GM23248 (cell line): ENCODE measurements around the gene TAS2R42.

ENCODE experiments used
- EZH2 ChIP-seq: fragments of 200-600 bp; sonication (generic); IDR thresholded peaks from 2 replicates; pipeline ENCODE4 v1.6.1; 2018; ENCODE audit warnings: antibody characterized with exemption, mild to moderate bottlenecking; ENCODE audit not compliant: insufficient read depth, poor library complexity, severe bottlenecking
- EZH2phosphoT487 ChIP-seq: fragments of 200-600 bp; sonication (generic); IDR thresholded peaks from 2 replicates; pipeline ENCODE4 v1.6.1; 2018; ENCODE audit warnings: antibody characterized with exemption, moderate library complexity, mild to moderate bottlenecking, low read depth; ENCODE audit not compliant: insufficient read depth

DNA sequence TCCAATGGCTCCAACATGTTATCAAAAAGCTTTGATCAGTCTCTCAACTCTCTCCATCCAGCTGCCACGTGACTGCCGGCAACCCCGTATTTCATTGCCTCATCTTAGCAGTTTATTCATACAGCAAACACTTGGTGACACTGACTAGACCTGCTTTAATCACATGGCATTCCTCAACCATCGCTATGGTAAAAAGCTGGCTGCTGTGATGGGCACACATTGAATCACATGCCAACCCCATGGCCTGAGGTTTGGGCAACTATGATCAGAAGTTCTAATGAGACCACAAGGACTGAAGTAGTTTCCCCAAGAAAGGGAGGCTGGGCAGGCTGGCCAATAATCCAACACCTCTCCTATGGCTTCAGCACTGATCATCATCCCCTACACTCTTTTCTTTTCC is 40.6 kb upstream of the TAS2R42 start:
- TF ChIP-seq EZH2 (no peak), EZH2phosphoT487 (no peak)
